PC-3 (cell line): ENCODE measurements around the gene AKAP6. TPM values are rescaled to one million over a fixed set of nuclear protein-coding genes. Genes with fewer than 3 reads are reported as not detected.

Experiments
- ATAC-seq: fragments of 200-7000 bp; cut with Tn5 transposase; 2 replicates; pipeline ENCODE4 v1.9.1; 2020; ENCODE audit warnings: mild to moderate bottlenecking, moderate library complexity
- BruUV-seq: library from RNA; stranded (reverse); fragments of 400-500 nt; replicated peaks from 2 replicates; lab custom pipeline; 2021; lab: Mats Ljungman, UMichigan
- CTCF ChIA-PET: fragments of 300-600 bp; sonication (Branson Sonifier 250); formaldehyde crosslinking; loops from one replicate; lab custom pipeline; 2022; ENCODE audit warnings: antibody characterized with exemption; lab: Charles Lee
- POLR2A ChIA-PET: fragments of 300-600 bp; sonication (Branson Sonifier 250); formaldehyde crosslinking; loops from one replicate; lab custom pipeline; 2022; ENCODE audit warnings: antibody characterized with exemption; ENCODE audit not compliant: unreplicated experiment; lab: Charles Lee
- DNase-seq: peaks from one replicate; pipeline ENCODE4 v3.0.0-alpha.2; 2015
- H2AFZ ChIP-seq: fragments of 300-600 bp; sonication (generic); 2 replicates; pipeline ENCODE4 v1.6.0; 2016; ENCODE audit warnings: antibody characterized with exemption, low read length
- H3F3A ChIP-seq: fragments of 300-600 bp; sonication (generic); one replicate; pipeline ENCODE4 v1.6.0; 2017; ENCODE audit warnings: antibody characterized with exemption, low read length, control low read depth, mild to moderate bottlenecking; ENCODE audit not compliant: unreplicated experiment
- H3K27ac ChIP-seq: fragments of 300-600 bp; sonication (generic); 2 replicates; pipeline ENCODE4 v1.5.1; 2016; ENCODE audit warnings: mild to moderate bottlenecking, low read length
- H3K27me3 ChIP-seq: fragments of 300-600 bp; sonication (generic); 2 replicates; pipeline ENCODE4 v1.6.1; 2016; ENCODE audit warnings: low read length, mixed read lengths
- H3K36me3 ChIP-seq: fragments of 300-600 bp; sonication (generic); 2 replicates; pipeline ENCODE4 v1.6.1; 2016; ENCODE audit warnings: low read depth, mixed run types, low read length, mixed read lengths
- H3K4me1 ChIP-seq: fragments of 300-600 bp; sonication (generic); 2 replicates; pipeline ENCODE4 v1.5.1; 2016; ENCODE audit warnings: low read length; ENCODE audit not compliant: insufficient read depth
- H3K4me2 ChIP-seq: fragments of 300-600 bp; sonication (generic); 2 replicates; pipeline ENCODE4 v1.6.0; 2016; ENCODE audit warnings: low read length
- H3K4me3 ChIP-seq: fragments of 300-600 bp; sonication (generic); 2 replicates; pipeline ENCODE4 v1.5.1; 2016; ENCODE audit warnings: mild to moderate bottlenecking, low read length, mixed read lengths
- H3K79me2 ChIP-seq: fragments of 300-600 bp; sonication (generic); 2 replicates; pipeline ENCODE4 v1.6.1; 2017; ENCODE audit warnings: low read length, mixed read lengths
- H3K9ac ChIP-seq: fragments of 300-600 bp; sonication (generic); 2 replicates; pipeline ENCODE4 v1.6.0; 2016; ENCODE audit warnings: mild to moderate bottlenecking, low read length
- H3K9me2 ChIP-seq: fragments of 300-600 bp; sonication (generic); replicated peaks from 2 replicates; pipeline ENCODE4 v1.6.1; 2016; ENCODE audit warnings: mixed run types, low read length, mixed read lengths
- H3K9me3 ChIP-seq: fragments of 300-600 bp; sonication (generic); 2 replicates; pipeline ENCODE4 v1.6.1; 2016; ENCODE audit warnings: low read length, mixed read lengths
- H4K20me1 ChIP-seq: fragments of 300-600 bp; sonication (generic); 2 replicates; pipeline ENCODE4 v1.6.1; 2016; ENCODE audit warnings: low read length, mixed read lengths
- CTCF ChIP-seq: fragments of 300-600 bp; sonication (generic); conservative IDR thresholded peaks from 2 replicates; pipeline ENCODE4 v1.5.1; 2017; ENCODE audit warnings: antibody characterized with exemption, low read depth, mild to moderate bottlenecking, low read length
- EZH2 ChIP-seq: fragments of 300-600 bp; sonication (generic); IDR thresholded peaks from one replicate; pipeline ENCODE4 v1.6.1; 2017; ENCODE audit warnings: antibody characterized with exemption, mild to moderate bottlenecking, low read length; ENCODE audit not compliant: unreplicated experiment
- EZH2phosphoT487 ChIP-seq: fragments of 300-600 bp; sonication (generic); IDR thresholded peaks from 2 replicates; pipeline ENCODE4 v1.6.1; 2018; ENCODE audit warnings: mild to moderate bottlenecking, antibody characterized with exemption, low read length, borderline replicate concordance
- intact Hi-C: fragments of 100-400 bp; cut with micrococcal nuclease; formaldehyde crosslinking; loops from 2 replicates; pipeline ENCODE4 v1.9.0; 2023
- total RNA-seq: library from RNA; depleted of rRNA; stranded (reverse); fragments of >200 nt; gene quantifications from 2 replicates; pipeline ENCODE4 v1.2.3, GENCODE V29; 2014

Gene AKAP6
- total RNA-seq, 1 experiment from 2014 or later: 1.5 TPM

- H3K36me3 ChIP-seq: no peaks in the 10 kb centered on the region
- ChIA-PET POLR2A (no interaction called here), CTCF (interaction anchor here (0.5 to 0.8 kb wide), 3 partner anchors 251 to 1615 kb away, joined by 3 to 10 read pairs (median 4); no protein-coding TSS in a partner anchor)
- H3K27ac ChIP-seq: no peak overlapping the region
- no peak overlapping the region for H3K4me3 ChIP-seq
- H3K4me2 ChIP-seq: no peak overlapping the region
- no TSS peak for BruUV-seq
- no peak overlapping the region for H2AFZ ChIP-seq
- H4K20me1 ChIP-seq: no peaks in the 10 kb centered on the region
- H3K9me2 ChIP-seq: no peaks in the 10 kb centered on the region
- DNase-seq: peak; percentile 73
- TF ChIP-seq CTCF (peak; percentile 89), EZH2 (no peak), EZH2phosphoT487 (no peak)
- H3K27me3 ChIP-seq: no peaks in the 10 kb centered on the region
- H3F3A ChIP-seq: no peaks in the 10 kb centered on the region
- ATAC-seq: peak; percentile 87
- intact Hi-C loops: loop anchor here (1.0 to 10.0 kb wide), 8 partner anchors 116 to 1082 kb away; no protein-coding TSS in a partner anchor
- peaks cover 16% of the 10 kb centered on the region for H3K4me1 ChIP-seq
- H3K9ac ChIP-seq: no peak overlapping the region
- H3K79me2 ChIP-seq: no peaks in the 10 kb centered on the region
- H3K9me3 ChIP-seq: no peaks in the 10 kb centered on the region
Measured at GRCh38 chr14:32710731-32711680, 381.9 kb downstream of the AKAP6 start.

- BruUV-seq: no TSS peak
- Histone ChIP-seq H3F3A (no peaks in the 10 kb centered on the region), H3K4me3 (no peak overlapping the region), H3K9me2 (no peaks in the 10 kb centered on the region), H3K27ac (no peak overlapping the region), H3K4me1 (peaks cover 13% of the 10 kb centered on the region), H4K20me1 (no peaks in the 10 kb centered on the region), H3K9me3 (no peaks in the 10 kb centered on the region), H3K9ac (no peak overlapping the region), H2AFZ (no peak overlapping the region), H3K4me2 (no peak overlapping the region), H3K79me2 (no peaks in the 10 kb centered on the region), H3K36me3 (no peaks in the 10 kb centered on the region), H3K27me3 (no peaks in the 10 kb centered on the region)
- ATAC-seq: no peak
- no peak for DNase-seq
- ChIA-PET POLR2A (no interaction called here), CTCF (no interaction called here)
- TF ChIP-seq CTCF: no peak
- no peak for TF ChIP-seq EZH2phosphoT487
- TF ChIP-seq EZH2: no peak
- intact Hi-C loops: loop anchor here (5.0 to 10.0 kb wide), 5 partner anchors 113 to 718 kb away; no protein-coding TSS in a partner anchor
Measured at GRCh38 chr14:32713856-32714255, 384.8 kb downstream of the AKAP6 start.

- no peaks in the 10 kb centered on the region for H3K27me3 ChIP-seq
- H3K9me2 ChIP-seq: no peaks in the 10 kb centered on the region
- H3K27ac ChIP-seq: no peak overlapping the region
- ChIA-PET CTCF (no interaction called here), POLR2A (no interaction called here)
- no TSS peak for BruUV-seq
- no peak overlapping the region for H3K4me3 ChIP-seq
- no peak overlapping the region for H2AFZ ChIP-seq
- H3K36me3 ChIP-seq: no peaks in the 10 kb centered on the region
- no peak overlapping the region for H3K9ac ChIP-seq
- H4K20me1 ChIP-seq: no peaks in the 10 kb centered on the region
- H3F3A ChIP-seq: no peaks in the 10 kb centered on the region
- DNase-seq (no peak), ATAC-seq (no peak)
- H3K4me2 ChIP-seq: no peak overlapping the region
- TF ChIP-seq EZH2phosphoT487 (no peak), CTCF (no peak), EZH2 (no peak)
- no peaks in the 10 kb centered on the region for H3K79me2 ChIP-seq
- intact Hi-C loops: loop anchor here (10.0 kb wide), 1 partner anchor 485 kb away; no protein-coding TSS in a partner anchor
- H3K4me1 ChIP-seq: no peaks in the 10 kb centered on the region
- H3K9me3 ChIP-seq: no peaks in the 10 kb centered on the region
Measured at GRCh38 chr14:32719601-32720000, 390.5 kb downstream of the AKAP6 start.
